ENCODE data around the gene MAP2K5.
"Not testable (repeated sequence)": the region's sequence is repeated elsewhere in the genome, so short reads cannot be mapped to it uniquely, and the experiment has no call there.

MAP2K5 gene

DNA sequence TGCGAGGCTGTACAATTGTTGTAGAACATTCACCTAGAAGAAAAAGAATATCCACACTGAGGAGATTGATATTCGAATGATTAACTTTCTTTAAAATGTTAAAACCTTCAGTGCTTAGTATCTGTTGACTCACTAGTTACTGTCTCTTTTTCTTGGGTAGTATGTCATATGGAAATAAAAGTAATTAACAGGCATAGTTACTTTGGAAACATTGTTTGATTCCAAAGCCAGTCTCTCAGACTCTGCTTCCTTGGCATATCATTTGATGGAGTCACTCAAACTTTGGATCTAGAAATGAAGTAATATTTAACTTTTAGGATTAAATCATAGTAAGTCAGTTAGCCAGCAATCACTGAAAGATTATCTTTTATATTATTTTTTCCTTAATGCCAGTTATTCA is 63.4 kb downstream of the MAP2K5 start:
- no peak for DNase-seq

- DNase-seq, result no peak
These were observed 64.2 kb downstream of the MAP2K5 start for GRCh38 chr15:67606742-67607141.

DNA sequence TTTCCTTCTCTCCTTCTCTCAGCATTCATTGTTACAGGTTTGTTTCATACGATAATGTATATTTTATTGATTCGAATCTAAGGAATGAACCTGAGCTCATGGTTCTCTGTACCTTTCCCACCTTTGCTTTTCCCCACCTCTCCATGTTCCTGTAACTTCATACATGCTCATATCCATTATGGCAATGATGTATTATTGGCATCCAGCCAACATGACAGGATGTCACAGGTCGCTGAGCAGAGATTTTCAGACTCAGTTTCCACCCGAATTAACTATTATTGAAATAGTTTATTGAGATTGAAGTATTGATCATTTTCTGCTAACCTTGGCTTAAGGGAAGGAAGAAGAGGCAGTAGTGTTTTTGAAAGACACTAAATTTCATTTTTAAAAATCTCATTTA is 64.8 kb downstream of the MAP2K5 start:
- DNase-seq, result no peak

DNA sequence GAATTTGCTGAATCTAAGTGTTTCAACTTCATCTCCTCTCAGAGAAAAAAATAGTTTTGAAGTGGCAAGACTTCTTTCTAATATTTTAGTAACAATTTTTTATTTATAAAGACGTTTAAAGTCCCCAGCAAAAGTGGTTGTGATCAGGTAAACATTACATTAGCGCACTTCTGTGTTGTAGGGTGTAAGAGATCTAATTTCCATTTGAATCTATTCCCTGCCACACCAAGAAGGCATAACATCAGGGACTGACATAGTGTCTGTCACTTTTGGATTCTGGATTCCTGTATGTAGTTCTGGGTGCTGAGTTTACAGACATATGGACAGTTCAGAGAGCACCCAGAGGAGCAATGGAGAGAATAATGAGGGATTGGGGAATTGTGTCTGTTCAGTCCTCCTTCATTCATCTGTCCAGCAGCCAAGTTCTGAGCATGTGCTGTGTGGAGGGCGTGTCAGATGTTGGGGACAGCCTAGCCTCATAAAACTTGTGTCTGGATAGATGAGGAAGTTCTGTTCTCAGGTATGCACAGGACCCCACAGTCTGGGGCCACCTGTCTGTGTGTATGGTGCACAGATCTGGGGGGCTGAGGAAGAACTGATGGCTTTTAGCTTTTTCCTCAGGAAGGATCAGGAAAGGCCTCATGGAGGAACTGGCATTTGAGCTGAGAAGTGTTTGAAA is 65.6 kb downstream of the MAP2K5 start:
- DNase-seq, result no peak

GRCh38 chr15:67608638-67608959 is 66.1 kb downstream of the MAP2K5 start:
- DNase-seq, result no peak

GRCh38 chr15:67611370-67612369 is 69.2 kb downstream of the MAP2K5 start:
- DNase-seq, result no peak

DNA sequence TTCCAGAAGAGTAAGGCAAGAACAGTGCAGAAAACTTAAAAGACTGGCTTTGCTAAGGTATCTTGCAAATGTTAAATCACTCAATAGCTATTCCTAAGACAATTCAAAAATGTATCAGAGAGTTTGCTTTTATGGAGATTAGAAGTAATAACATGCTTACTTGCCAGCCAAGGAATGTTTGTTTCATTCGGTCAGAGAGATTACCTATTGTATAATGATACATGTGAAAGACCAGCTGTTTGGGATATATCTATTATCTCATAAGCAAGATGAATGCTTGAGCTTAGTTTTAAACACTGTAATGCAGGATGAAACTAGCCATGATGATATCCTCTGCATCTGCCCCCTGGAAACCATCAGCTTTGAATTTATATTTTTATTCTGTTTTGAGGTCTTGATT is 70.7 kb downstream of the MAP2K5 start:
- no peak for DNase-seq

GRCh38 chr15:67613708-67614107 is 71.2 kb downstream of the MAP2K5 start:
- no peak for DNase-seq

- not testable (repeated sequence) for DNase-seq
These were observed 72.6 kb downstream of the MAP2K5 start for GRCh38 chr15:67615131-67615534.

GRCh38 chr15:67618297-67618696 is 75.8 kb downstream of the MAP2K5 start:
- no peak for DNase-seq

GRCh38 chr15:67622110-67622509 is 79.6 kb downstream of the MAP2K5 start:
- DNase-seq, result no peak

GRCh38 chr15:67632261-67632660 is 89.8 kb downstream of the MAP2K5 start:
- DNase-seq, result no peak

GRCh38 chr15:67635950-67636349 is 93.4 kb downstream of the MAP2K5 start:
- not testable (repeated sequence) for DNase-seq

- DNase-seq, result no peak
These were observed 97.1 kb downstream of the MAP2K5 start for GRCh38 chr15:67639591-67639990.

GRCh38 chr15:67641453-67641852 is 99.0 kb downstream of the MAP2K5 start:
- DNase-seq, result no peak

DNA sequence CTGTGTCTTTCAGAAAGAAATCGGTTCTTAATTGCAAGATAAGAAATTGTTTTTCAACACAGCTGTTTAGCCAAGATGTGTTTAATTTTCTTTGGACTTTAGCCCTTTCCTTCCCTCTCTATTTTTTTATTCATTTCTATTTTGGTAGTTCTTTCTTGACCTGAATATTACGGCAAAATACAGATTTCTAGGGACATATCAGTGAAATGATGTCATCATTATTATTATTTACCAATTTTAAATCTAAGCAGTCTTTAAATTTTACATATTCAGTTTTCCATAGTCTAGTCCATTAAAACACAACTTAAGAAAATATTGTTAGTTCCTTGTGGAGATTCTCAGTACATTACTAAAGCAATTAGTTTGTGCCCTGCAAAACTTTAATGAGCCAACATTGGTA is 104.3 kb downstream of the MAP2K5 start:
- no peak for DNase-seq

GRCh38 chr15:67652586-67652985 is 110.1 kb downstream of the MAP2K5 start:
- DNase-seq, result no peak

- no peak for DNase-seq
These were observed 117.9 kb downstream of the MAP2K5 start for GRCh38 chr15:67660446-67660845.

DNA sequence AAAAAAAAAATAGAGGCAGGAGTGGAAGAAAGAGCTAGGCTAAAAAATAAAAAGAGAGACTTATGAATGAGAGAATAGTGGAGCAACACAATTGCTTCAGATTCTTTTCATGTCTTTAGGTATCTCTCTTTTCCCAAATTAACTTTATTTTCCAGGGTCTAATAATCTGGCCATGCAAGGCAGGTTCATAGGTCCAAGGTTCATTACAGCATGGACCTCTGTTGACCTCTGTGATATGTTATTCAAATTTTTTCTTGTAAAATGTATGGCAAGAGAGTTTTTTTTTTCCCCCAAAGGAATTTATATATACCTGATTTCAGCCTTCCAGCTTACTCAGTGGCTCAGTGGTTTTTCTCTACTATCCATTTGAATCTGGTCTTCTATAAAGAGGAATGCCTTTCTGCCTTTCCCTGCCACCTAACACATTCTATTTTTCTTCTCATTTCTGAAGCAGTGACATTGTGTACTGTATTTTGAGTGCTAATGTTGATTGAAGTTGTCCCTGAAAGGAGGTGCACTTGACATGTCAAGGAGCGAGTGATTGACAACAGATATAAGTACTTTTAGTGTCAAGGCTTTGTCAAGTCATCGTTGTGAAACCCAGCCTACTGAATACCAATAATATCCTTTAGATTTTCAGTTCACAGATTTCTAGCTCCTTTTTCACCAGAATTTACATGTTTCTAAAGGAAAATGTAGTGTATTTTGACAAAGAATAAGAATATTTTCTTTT is 118.5 kb downstream of the MAP2K5 start:
- DNase-seq, result no peak

DNA sequence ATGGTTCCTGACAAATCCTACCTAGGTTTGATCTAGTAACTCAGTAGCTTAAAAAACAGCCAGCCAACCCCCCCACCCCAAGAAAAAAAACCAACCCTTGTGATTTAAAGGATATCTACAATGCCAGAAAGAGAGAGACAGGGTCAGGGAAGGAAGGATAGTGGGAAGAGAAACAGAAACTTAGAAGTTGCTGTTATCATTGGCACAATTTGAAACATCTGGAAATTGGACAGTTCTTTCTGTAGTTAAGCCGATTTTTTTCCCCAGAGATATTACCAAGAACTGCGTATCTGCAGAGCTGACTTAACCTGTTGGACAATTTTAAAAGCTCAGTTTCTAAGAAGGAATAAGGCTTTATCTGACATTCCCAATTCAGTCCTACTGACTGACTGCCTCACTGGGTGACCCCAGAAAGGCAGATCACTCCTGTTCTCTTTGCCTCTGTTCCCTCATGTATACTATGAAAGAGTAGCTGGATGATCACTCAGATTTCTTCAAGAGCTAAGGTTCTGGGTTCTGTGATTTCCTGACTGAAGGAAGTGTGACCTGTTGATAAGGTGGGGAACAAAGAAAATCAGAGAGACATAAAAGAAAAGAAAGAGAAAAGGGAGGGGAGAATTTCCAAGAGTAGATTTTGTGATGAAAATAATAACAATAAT is 128.3 kb downstream of the MAP2K5 start:
- DNase-seq, result no peak

- not testable (repeated sequence) for DNase-seq
These were observed 130.3 kb downstream of the MAP2K5 start for GRCh38 chr15:67672834-67673233.

- DNase-seq, result no peak
These were observed 132.5 kb downstream of the MAP2K5 start for GRCh38 chr15:67674983-67675382.

DNA sequence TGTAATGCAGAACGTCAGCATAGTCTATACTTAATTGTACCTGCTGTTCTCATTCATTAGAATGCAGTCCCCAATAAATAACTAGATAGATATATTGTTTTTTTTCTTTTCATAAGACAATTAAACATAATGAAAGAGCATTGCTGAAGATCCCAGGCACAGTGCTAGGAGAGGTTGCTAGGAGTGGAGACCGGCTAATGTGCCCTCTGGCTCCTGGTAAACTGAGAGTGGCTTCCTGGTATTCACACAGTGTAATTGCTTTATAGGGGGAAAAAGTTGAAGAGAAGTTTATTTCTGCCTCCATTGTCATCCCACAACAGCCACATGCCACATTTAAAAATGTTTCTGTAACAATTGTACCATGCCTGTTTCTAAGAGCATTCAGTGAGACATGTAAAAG is 135.6 kb downstream of the MAP2K5 start:
- no peak for DNase-seq

All from NCI-H1694 treated with DMSO at 0.1 percent for 48 hours (cell line).